Endodermal cell (in vitro differentiated cells): ENCODE results near the gene CUL2. TPM values are rescaled to one million over a fixed set of nuclear protein-coding genes. Genes with fewer than 3 reads are reported as not detected.

Source experiments
- DNase-seq: peaks from one replicate; pipeline ENCODE4 v3.0.0-alpha.2; 2017
- H3K27ac ChIP-seq: 2 replicates; pipeline ENCODE4 v1.5.1; 2013; ENCODE audit warnings: mild to moderate bottlenecking, low read depth, low read length, moderate library complexity
- H3K27me3 ChIP-seq: 2 replicates; pipeline ENCODE4 v1.6.1; 2013; ENCODE audit warnings: mild to moderate bottlenecking, low read length, moderate library complexity; ENCODE audit not compliant: insufficient read depth, control insufficient read depth, poor library complexity, severe bottlenecking
- H3K36me3 ChIP-seq: 2 replicates; pipeline ENCODE4 v1.7.0; 2013; ENCODE audit warnings: mild to moderate bottlenecking, low read length, moderate library complexity; ENCODE audit not compliant: control insufficient read depth, insufficient read depth
- H3K4me1 ChIP-seq: one replicate; pipeline ENCODE4 v1.7.0; 2013; ENCODE audit warnings: low read length; ENCODE audit not compliant: control insufficient read depth, insufficient read depth
- H3K4me3 ChIP-seq: 2 replicates; pipeline ENCODE4 v1.5.1; 2013; ENCODE audit warnings: mild to moderate bottlenecking, low read length, moderate library complexity
- H3K9ac ChIP-seq: 2 replicates; pipeline ENCODE4 v1.6.1; 2013; ENCODE audit warnings: mild to moderate bottlenecking, low read length, moderate library complexity; ENCODE audit not compliant: poor library complexity, severe bottlenecking; ENCODE audit errors: extremely low read depth
- H3K9me3 ChIP-seq: 2 replicates; pipeline ENCODE4 v1.6.1; 2013; ENCODE audit warnings: mild to moderate bottlenecking, low read length, moderate library complexity; ENCODE audit not compliant: control insufficient read depth
- H3K27ac Mint-ChIP-seq: 2 replicates; pipeline ENCODE4 v1.8.0; 2020; ENCODE audit warnings: mixed read lengths
- H3K27me3 Mint-ChIP-seq: 2 replicates; pipeline ENCODE4 v1.8.0; 2021; ENCODE audit warnings: mild to moderate bottlenecking, mixed read lengths; ENCODE audit not compliant: insufficient read depth
- H3K36me3 Mint-ChIP-seq: 2 replicates; pipeline ENCODE4 v1.8.0; 2020; ENCODE audit warnings: low read depth, mixed read lengths
- H3K4me1 Mint-ChIP-seq: 2 replicates; pipeline ENCODE4 v1.8.0; 2020; ENCODE audit warnings: mixed read lengths
- H3K4me3 Mint-ChIP-seq: 2 replicates; pipeline ENCODE4 v1.8.0; 2020; ENCODE audit warnings: mild to moderate bottlenecking, moderate library complexity, mixed read lengths
- H3K9me3 Mint-ChIP-seq: 2 replicates; pipeline ENCODE4 v1.8.0; 2020; ENCODE audit warnings: mild to moderate bottlenecking, mixed read lengths
- CTCF ChIP-seq: fragments of 200-600 bp; sonication (generic); conservative IDR thresholded peaks from 2 replicates; pipeline ENCODE4 v1.5.0; 2021; ENCODE audit warnings: antibody characterized with exemption, mild to moderate bottlenecking
- whole genome bisulfite sequencing, 2 experiments: methylation state at CpG; one replicate each; pipeline versions ENCODE4 v1.1.5 to v1.1.7; 2013; ENCODE audit warnings: missing lambda C conversion rate in 2 of 2, mixed read lengths in 1 of 2; ENCODE audit not compliant: insufficient coverage in 1 of 2, insufficient read length in 1 of 2; 5-methylcytosine and 5-hydroxymethylcytosine counted together
- total RNA-seq, 2 donors: library from RNA; stranded (reverse); fragmentation: NEBNext Ultra II Directional in 1 of 2; extraction: Animal tissue kit (Norgen Biotek cat#: 25700) in 1 of 2; gene quantifications; 2 replicates in 1 of 2; 3 replicates in 1 of 2; pipeline ENCODE4 v1.2.1, GENCODE V29; 2021

Gene CUL2
- total RNA-seq, 2 donors from 2014 or later = 39.2 to 41.5 TPM

GRCh38 chr10:35043796-35044344 is 46.3 kb downstream of the CUL2 start:
- no peak overlapping the region for H3K27ac Mint-ChIP-seq
- Histone ChIP-seq H3K9me3 (no peaks in the 10 kb centered on the region), H3K27me3 (no peaks in the 10 kb centered on the region), H3K36me3 (peaks cover 51% of the 10 kb centered on the region), H3K27ac (no peak overlapping the region), H3K4me1 (no peaks in the 10 kb centered on the region), H3K4me3 (no peak overlapping the region), H3K9ac (no peak overlapping the region)
- peaks cover 10% of the 10 kb centered on the region for H3K4me1 Mint-ChIP-seq
- H3K4me3 Mint-ChIP-seq = no peak overlapping the region
- H3K9me3 Mint-ChIP-seq = no peaks in the 10 kb centered on the region
- no peak for DNase-seq
- TF ChIP-seq CTCF = no peak
- peaks cover 56% of the 10 kb centered on the region for H3K36me3 Mint-ChIP-seq
- no peaks in the 10 kb centered on the region for H3K27me3 Mint-ChIP-seq
- 97 to 100% methylated on average over 1 to 4 of the region's 4 CpGs for WGBS, 2 experiments

- no peak overlapping the region for H3K27ac ChIP-seq
- H3K4me1 ChIP-seq = no peaks in the 10 kb centered on the region
- no peak for DNase-seq
Observed at GRCh38 chr10:35042783-35043182, 47.4 kb downstream of the CUL2 start.

DNA sequence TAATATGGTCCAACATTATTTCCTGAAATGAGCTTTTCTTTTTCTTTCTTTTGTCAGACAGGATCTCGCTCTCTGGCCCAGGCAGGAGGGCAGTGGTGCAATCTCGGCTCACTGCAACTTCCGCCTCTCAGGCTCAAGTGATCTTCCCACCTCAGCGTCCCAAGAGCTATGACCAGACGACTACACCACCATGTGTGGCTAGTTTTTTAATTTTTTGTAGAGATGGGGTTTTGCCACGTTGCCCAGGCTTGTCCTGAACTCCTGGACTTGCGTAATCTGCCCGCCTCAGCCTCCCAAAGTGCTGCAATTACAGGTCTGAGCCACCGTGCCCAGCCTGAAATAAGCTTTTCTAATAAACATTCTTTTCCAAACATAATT is 48.6 kb downstream of the CUL2 start:
- TF ChIP-seq CTCF = peak; percentile 29
- H3K4me3 Mint-ChIP-seq = no peak overlapping the region
- Histone ChIP-seq H3K27me3 (no peaks in the 10 kb centered on the region), H3K27ac (peak overlapping the region; percentile 42), H3K4me3 (no peak overlapping the region), H3K9me3 (no peaks in the 10 kb centered on the region), H3K36me3 (peaks cover 51% of the 10 kb centered on the region), H3K4me1 (no peaks in the 10 kb centered on the region), H3K9ac (no peak overlapping the region)
- H3K27ac Mint-ChIP-seq = peak overlapping the region; percentile 21
- H3K36me3 Mint-ChIP-seq = peaks cover 59% of the 10 kb centered on the region
- no peaks in the 10 kb centered on the region for H3K9me3 Mint-ChIP-seq
- DNase-seq = no peak
- H3K4me1 Mint-ChIP-seq = peaks cover 10% of the 10 kb centered on the region
- WGBS, 2 experiments = 91 to 92% methylated on average over 6 to 9 of the region's 9 CpGs
- H3K27me3 Mint-ChIP-seq = no peaks in the 10 kb centered on the region

More at GRCh38 chr10:35042783-35043182, 47.4 kb downstream of the CUL2 start:
- no peak overlapping the region for H3K4me3 Mint-ChIP-seq
- H3K27me3 Mint-ChIP-seq = no peaks in the 10 kb centered on the region
- TF ChIP-seq CTCF = no peak
- no peak overlapping the region for H3K27ac Mint-ChIP-seq
- peaks cover 10% of the 10 kb centered on the region for H3K4me1 Mint-ChIP-seq
- peaks cover 55% of the 10 kb centered on the region for H3K36me3 Mint-ChIP-seq
- no peak overlapping the region for H3K4me3 ChIP-seq
- H3K36me3 ChIP-seq = peaks cover 42% of the 10 kb centered on the region
- no peak overlapping the region for H3K9ac ChIP-seq
- 94% methylated on average over 3 of the region's 3 CpGs; no CpG with 5 or more reads in 1 of the 2 experiments for WGBS, 2 experiments
- no peaks in the 10 kb centered on the region for H3K9me3 Mint-ChIP-seq
- H3K27me3 ChIP-seq = no peaks in the 10 kb centered on the region
- no peaks in the 10 kb centered on the region for H3K9me3 ChIP-seq
